ENCODE measurements around the gene GNAQ. TPM values are rescaled to one million over a fixed set of nuclear protein-coding genes. Genes with fewer than 3 reads are reported as not detected.
A peak's percentile ranks its signal among the peaks of the same experiment; 100 is the strongest.

GNAQ gene
- total and polyA plus RNA-seq, 2 experiments from 2014 or later, result 21.1 to 32.8 TPM

- TF ChIP-seq CTCF (IDR thresholded peaks at IDR 0.05; ENCODE audit: low read depth, low read length), result no peak
- Histone ChIP-seq H3K4me1 (ENCODE audit: low read depth) (peaks cover 4% of the 10 kb centered on the region), H3K27ac (no peak overlapping the region), H3K36me3 (peaks cover 2% of the 10 kb centered on the region), H3K4me3 (no peak overlapping the region), H3K9me3 (ENCODE audit: low read depth) (no peaks in the 10 kb centered on the region), H3K27me3 (no peaks in the 10 kb centered on the region)
- peak in 1 of 2 donors; percentile 76 for DNase-seq (ENCODE audit: low read depth in 1 of 2, low spot score in 1 of 2)
Measured at GRCh38 chr9:77926371-77926878, 105.2 kb downstream of the GNAQ start.

- Histone ChIP-seq H3K9me3 (ENCODE audit: low read depth) (no peaks in the 10 kb centered on the region), H3K27me3 (no peaks in the 10 kb centered on the region), H3K4me3 (no peak overlapping the region), H3K4me1 (ENCODE audit: low read depth) (no peaks in the 10 kb centered on the region), H3K27ac (no peak overlapping the region), H3K36me3 (peaks cover 8% of the 10 kb centered on the region)
- DNase-seq (ENCODE audit: low read depth in 1 of 2, low spot score in 1 of 2), result peak in 1 of 2 donors; percentile 68
- TF ChIP-seq CTCF (IDR thresholded peaks at IDR 0.05; ENCODE audit: low read depth, low read length), result no peak
Measured at GRCh38 chr9:77922591-77922990, 109.0 kb downstream of the GNAQ start.

GRCh38 chr9:77917800-77918199 lies 113.8 kb downstream of the GNAQ start:
- Histone ChIP-seq H3K36me3 (peaks cover 8% of the 10 kb centered on the region), H3K9me3 (ENCODE audit: low read depth) (no peaks in the 10 kb centered on the region), H3K27me3 (no peaks in the 10 kb centered on the region), H3K4me1 (ENCODE audit: low read depth) (peaks cover 24% of the 10 kb centered on the region), H3K4me3 (no peak overlapping the region), H3K27ac (no peak overlapping the region)
- DNase-seq (ENCODE audit: low read depth in 1 of 2, low spot score in 1 of 2), result no peak
- no peak for TF ChIP-seq CTCF (IDR thresholded peaks at IDR 0.05; ENCODE audit: low read depth, low read length)

GRCh38 chr9:77916820-77917219 lies 114.8 kb downstream of the GNAQ start:
- peaks cover 7% of the 10 kb centered on the region for H3K36me3 ChIP-seq
- H3K27ac ChIP-seq, result peak overlapping the region; percentile 73
- no peaks in the 10 kb centered on the region for H3K9me3 ChIP-seq (ENCODE audit: low read depth)
- no peak overlapping the region for H3K4me3 ChIP-seq
- no peak for DNase-seq (ENCODE audit: low read depth in 1 of 2, low spot score in 1 of 2)
- H3K4me1 ChIP-seq (ENCODE audit: low read depth), result peaks cover 24% of the 10 kb centered on the region
- TF ChIP-seq CTCF (IDR thresholded peaks at IDR 0.05; ENCODE audit: low read depth, low read length), result no peak
- H3K27me3 ChIP-seq, result no peaks in the 10 kb centered on the region

- peaks cover 24% of the 10 kb centered on the region for H3K4me1 ChIP-seq (ENCODE audit: low read depth)
- peaks cover 6% of the 10 kb centered on the region for H3K36me3 ChIP-seq
- H3K27me3 ChIP-seq, result no peaks in the 10 kb centered on the region
- TF ChIP-seq CTCF (IDR thresholded peaks at IDR 0.05; ENCODE audit: low read depth, low read length), result no peak
- no peaks in the 10 kb centered on the region for H3K9me3 ChIP-seq (ENCODE audit: low read depth)
- DNase-seq (ENCODE audit: low read depth in 1 of 2, low spot score in 1 of 2), result no peak
- peak overlapping the region; percentile 73 for H3K27ac ChIP-seq
- H3K4me3 ChIP-seq, result no peak overlapping the region
Measured at GRCh38 chr9:77916410-77916819, 115.2 kb downstream of the GNAQ start.

Measured in cardiac muscle cell (in vitro differentiated cells and primary cell).